GM19467 (cell line): ENCODE measurements around the gene ARID3C.

Experiments
- ATAC-seq: cut with Tn5 transposase; IDR thresholded peaks from one replicate; pipeline ENCODE4 v1.9.1; 2021; ENCODE audit warnings: mild to moderate bottlenecking, moderate library complexity; ENCODE audit not compliant: unreplicated experiment

ARID3C gene

DNA sequence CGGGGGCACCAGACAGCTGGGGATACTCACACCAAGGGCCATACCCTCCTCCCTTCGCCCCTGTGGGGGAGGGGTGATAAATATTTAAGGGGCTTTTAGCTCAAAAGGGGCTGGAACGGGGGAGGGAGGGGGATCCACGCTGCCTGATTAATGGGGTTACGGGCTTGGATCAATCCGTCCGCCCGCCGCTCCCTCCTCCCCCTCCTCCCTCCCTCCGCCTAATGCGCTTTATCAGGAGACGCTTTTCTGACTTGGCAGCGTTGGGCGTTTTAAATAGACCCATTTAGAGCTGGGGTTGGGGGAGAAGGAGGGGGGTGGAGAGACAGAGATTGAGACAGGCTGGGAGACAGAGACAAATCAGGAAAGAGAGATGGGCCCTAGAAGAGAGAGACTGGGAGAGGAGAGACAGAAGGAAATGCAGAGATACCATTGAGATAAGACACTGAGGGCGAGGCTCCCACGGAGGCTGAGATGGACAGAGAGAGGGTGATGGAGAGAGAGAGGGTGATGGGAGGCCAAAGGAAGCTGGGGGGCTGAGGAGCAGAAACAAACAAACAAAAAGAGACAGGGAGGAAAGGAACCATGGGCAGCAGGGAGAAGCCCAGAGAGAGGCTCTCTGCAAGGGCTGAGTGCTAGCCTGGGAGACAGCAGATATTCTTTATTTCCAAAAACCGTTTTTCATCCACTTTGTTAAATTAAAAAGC lies 49.6 kb downstream of the ARID3C start:
- no peak for ATAC-seq

GRCh38 chr9:34578241-34579103 lies 50.4 kb downstream of the ARID3C start:
- ATAC-seq, result no peak

DNA sequence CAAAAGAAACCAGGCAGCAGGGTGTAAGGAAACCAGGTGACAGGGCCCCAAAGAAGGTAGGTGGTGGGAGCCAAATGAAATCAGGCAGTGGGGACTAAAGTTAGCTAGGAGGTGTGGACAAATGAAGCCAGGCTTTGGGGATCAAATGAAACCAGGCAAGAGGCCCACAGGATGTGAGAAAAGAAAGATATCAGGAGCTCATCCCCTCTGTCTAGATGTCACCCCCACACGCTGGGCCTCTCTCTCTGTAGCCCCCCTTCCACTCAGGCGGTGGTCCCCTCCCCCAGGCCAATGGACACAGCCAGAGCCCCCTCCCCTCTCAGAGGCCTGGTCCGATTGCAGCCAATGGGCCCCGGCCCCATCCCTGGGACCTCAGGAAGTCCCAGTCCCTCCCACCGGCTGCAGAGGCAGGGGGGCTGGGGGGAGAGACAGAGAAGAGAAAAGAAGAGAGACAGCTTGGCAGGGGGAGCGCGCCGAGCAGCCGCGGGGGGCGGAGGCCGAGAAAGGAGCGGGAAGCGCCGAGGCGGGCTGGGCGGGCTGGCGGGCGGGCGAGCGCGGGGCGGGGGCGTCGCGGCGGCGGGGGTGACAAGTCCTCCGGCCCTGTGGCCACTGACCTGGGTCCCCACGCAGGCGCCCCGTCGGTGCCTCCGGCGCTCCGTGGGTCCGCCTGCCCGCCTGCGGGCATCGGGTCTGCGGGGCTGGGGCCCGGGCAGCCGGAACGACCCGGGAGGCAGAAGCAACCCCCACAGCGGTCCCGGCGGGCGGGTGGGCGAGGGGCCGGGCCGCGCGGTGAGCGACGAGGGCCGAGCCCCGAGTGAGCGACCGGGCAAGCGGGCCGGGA lies 51.2 kb downstream of the ARID3C start:
- ATAC-seq, result no peak

GRCh38 chr9:34576597-34577399 lies 52.1 kb downstream of the ARID3C start:
- no peak for ATAC-seq

DNA sequence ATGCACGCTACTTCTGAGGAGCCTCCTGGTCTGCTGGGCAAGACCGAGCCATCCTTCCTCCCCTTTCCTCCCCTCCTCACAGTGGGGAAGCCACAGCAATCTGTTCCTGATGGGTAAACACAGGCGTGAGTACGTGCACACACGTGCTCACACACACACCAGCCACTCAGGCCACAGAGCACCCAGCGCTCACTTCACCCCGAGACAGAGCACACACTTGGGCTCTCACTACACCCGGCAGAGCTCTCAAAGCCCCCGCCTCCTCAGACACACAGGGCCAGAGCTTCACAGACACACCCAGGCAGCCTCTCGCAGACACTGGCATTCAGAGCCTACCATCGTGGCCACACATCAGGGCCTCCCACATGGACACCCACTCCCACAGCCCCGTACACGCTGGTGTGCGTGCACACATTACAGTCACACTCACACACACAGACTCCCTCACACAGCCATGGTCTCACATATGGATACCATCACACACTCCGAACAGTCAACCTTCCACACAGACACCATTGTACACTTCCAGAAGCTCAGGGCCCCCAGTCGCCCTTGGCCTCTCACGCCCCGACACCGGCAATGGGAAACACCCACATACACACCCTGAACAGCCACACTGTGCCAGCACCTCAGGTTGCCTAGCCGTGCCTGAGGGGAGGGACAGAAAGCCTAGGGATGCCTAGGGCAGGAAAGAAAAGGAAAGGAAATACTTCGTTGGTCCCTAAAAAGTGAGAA lies 52.8 kb downstream of the ARID3C start:
- ATAC-seq, result no peak

- no peak for ATAC-seq
These were observed 53.6 kb downstream of the ARID3C start for GRCh38 chr9:34575241-34575640.

DNA sequence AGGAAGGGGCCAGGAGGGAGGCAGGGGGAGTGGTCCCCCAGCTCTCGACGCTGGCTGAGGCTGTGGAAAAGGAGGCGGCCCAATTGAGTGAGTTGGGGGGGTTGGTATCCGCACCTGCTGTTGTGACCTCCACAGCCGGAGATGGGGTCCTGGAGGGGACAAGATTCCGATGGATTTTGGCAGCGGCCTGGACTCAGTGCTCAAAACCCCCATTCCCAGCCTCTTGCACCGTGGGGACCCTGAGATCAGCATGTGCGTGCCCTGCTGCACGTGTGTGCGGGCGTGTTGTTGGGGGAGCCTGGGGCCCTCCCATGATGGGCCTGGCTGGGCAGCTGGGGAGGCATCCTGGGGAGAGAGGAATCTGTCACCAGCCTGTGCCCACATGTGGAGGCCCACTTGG lies 54.3 kb downstream of the ARID3C start:
- ATAC-seq, result no peak

DNA sequence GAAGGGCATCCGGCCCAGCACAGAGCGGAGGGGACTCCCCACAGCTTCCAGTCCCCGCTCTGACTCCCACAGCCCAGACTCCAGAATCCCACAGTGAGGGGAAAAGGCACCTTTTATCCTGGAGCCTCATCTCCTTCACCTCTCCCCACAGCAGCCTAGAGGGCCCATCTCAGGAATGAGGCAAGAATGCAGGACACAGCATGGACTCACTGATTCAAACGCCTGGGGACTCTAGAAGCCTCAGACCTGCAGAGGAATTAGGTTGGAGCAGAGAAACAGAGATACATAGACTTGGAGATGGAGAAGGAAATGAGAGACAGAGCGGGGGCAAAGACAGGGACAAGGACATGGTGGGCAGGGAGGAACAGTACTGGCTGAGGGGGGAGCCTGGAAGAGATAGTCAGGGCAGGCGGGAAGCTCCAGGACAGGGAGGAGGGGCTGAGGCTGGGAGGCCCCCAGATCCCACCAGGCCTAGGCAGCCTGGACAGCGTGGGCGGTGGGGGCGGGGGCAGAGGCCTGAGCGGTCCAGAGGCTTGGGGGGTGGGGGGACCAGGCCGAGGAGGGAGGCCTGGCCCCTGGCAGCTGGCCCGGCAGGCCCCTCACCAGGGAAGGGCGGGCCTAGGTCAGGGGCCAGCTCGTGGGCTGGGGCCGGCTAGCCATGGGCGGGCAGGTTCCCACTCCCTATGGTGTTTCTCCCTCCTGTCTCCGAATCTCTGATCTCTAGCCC lies 55.1 kb downstream of the ARID3C start:
- no peak for ATAC-seq

DNA sequence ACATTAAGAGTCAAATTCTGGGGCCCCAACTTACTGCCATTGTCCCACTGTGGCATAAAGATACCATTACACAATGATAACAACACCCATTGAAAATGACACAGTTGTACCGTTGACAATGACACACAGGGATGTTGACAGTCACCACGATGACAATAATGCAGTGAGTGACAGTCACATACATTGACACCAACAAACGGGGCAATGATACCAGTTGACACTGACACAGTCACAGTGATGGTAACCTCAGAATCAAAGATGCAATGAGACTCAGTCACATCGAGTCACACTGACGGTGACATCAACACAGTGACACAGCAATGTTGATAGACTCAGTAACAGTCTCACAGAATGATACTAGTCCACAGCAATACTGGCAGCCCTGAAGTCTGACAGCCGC lies 56.2 kb downstream of the ARID3C start:
- ATAC-seq, result no peak

GRCh38 chr9:34572092-34572491 lies 56.8 kb downstream of the ARID3C start:
- no peak for ATAC-seq

- ATAC-seq, result no peak
These were observed 57.4 kb downstream of the ARID3C start for GRCh38 chr9:34571481-34571810.
